ENCODE data around the gene NFASC.

- TF ChIP-seq EZH2 (IDR thresholded peaks at IDR 0.05) (no peak), POLR2AphosphoS5 (IDR thresholded peaks at IDR 0.05; ENCODE audit: borderline replicate concordance, low read depth, low read length) (no peak), FOXP2 (optimal IDR thresholded peaks at IDR 0.05; ENCODE audit: control extremely low read depth, extremely low read length, insufficient read depth) (no peak)
Observed at GRCh38 chr1:204887846-204888245, 17.2 kb downstream of the NFASC start.
